Activated CD8-positive, alpha-beta T cell treated with anti-CD3 and anti-CD28 coated beads, Interleukin-2, amount 10 ng/mL, durations not matched to agents 7 days and 5 days (primary cell): ENCODE results near the gene PDE4D. TPM values are rescaled to one million over a fixed set of nuclear protein-coding genes. Genes with fewer than 3 reads are reported as not detected.

Experiments
- ATAC-seq: fragments of 150-1000 bp; cut with Tn5 transposase; one replicate; pipeline ENCODE4 v1.10.0; 2021; ENCODE audit warnings: moderate library complexity
- CTCF ChIA-PET: fragments of 350-600 bp; sonication (Branson Sonifier 250); formaldehyde crosslinking; loops from one replicate; lab custom pipeline; 2021; ENCODE audit warnings: antibody characterized with exemption; lab: Charles Lee
- POLR2A ChIA-PET: fragments of 350-600 bp; sonication (Branson Sonifier 250); formaldehyde crosslinking; loops from one replicate; lab custom pipeline; 2021; ENCODE audit warnings: antibody characterized with exemption; lab: Charles Lee
- DNase-seq: peaks from one replicate; pipeline ENCODE4 v3.0.0-alpha.2; 2020
- H3K27ac Mint-ChIP-seq: one replicate; pipeline ENCODE4 v1.8.0; 2021; ENCODE audit warnings: mild to moderate bottlenecking, mixed read lengths
- H3K27me3 Mint-ChIP-seq: one replicate; pipeline ENCODE4 v1.8.0; 2021; ENCODE audit warnings: low read depth, mixed read lengths
- H3K36me3 Mint-ChIP-seq: one replicate; pipeline ENCODE4 v1.8.0; 2021; ENCODE audit warnings: low read depth, mixed read lengths
- H3K4me1 Mint-ChIP-seq: one replicate; pipeline ENCODE4 v1.8.0; 2021; ENCODE audit warnings: low read depth, mixed read lengths
- H3K4me3 Mint-ChIP-seq: one replicate; pipeline ENCODE4 v1.8.0; 2021; ENCODE audit warnings: mild to moderate bottlenecking, mixed read lengths
- H3K9me3 Mint-ChIP-seq: one replicate; pipeline ENCODE4 v1.8.0; 2022; ENCODE audit warnings: mixed read lengths; ENCODE audit not compliant: insufficient read depth
- total RNA-seq, 2 experiments: library from RNA; stranded (reverse); gene quantifications; one replicate each; pipeline ENCODE4 v1.2.3, GENCODE V29; 2021

PDE4D gene
- total RNA-seq, 2 experiments from 2014 or later: 65.4 to 70.7 TPM

- no peak for DNase-seq
- Mint-ChIP-seq H3K9me3 (no peaks in the 10 kb centered on the region), H3K27me3 (peaks cover 4% of the 10 kb centered on the region), H3K4me1 (no peaks in the 10 kb centered on the region), H3K4me3 (no peak overlapping the region), H3K36me3 (no peaks in the 10 kb centered on the region), H3K27ac (no peak overlapping the region)
- no peak for ATAC-seq
- ChIA-PET CTCF (no interaction called here), POLR2A (no interaction called here)
Observed at GRCh38 chr5:59837071-59837470, 56.5 kb downstream of the PDE4D start.

DNA sequence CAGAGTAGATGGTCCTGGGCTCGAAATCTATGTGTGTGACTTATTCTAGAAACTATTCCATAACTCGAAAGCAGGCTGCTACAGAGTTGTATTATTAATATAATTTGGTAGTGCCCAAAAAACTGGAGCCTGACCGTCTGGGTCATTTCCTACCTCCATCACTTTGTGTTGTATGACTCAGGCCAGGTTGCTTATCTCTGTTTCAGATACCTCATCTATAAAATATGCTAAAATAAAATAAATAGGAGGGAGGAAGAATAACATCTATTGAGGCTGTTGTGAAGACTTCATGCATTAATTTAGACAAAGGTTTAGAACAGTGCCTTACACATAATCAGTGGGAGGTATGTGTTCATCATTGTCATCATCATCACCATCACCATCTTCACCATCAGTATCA, 57.7 kb downstream of the PDE4D start:
- no peak for ATAC-seq

GRCh38 chr5:59833448-59833847, 60.1 kb downstream of the PDE4D start:
- Mint-ChIP-seq H3K4me1 (no peaks in the 10 kb centered on the region), H3K36me3 (no peaks in the 10 kb centered on the region), H3K27me3 (peaks cover 9% of the 10 kb centered on the region), H3K4me3 (no peak overlapping the region), H3K27ac (no peak overlapping the region), H3K9me3 (no peaks in the 10 kb centered on the region)
- CTCF ChIA-PET: no interaction called here
- POLR2A ChIA-PET: no interaction called here
- DNase-seq (no peak), ATAC-seq (no peak)

More for the DNA sequence above, 57.7 kb downstream of the PDE4D start:
- H3K27ac Mint-ChIP-seq: no peak overlapping the region
- no peak for DNase-seq
- H3K36me3 Mint-ChIP-seq: no peaks in the 10 kb centered on the region
- H3K4me3 Mint-ChIP-seq: no peak overlapping the region
- ChIA-PET POLR2A (no interaction called here), CTCF (no interaction called here)
- H3K4me1 Mint-ChIP-seq: no peaks in the 10 kb centered on the region
- peaks cover 4% of the 10 kb centered on the region for H3K27me3 Mint-ChIP-seq
- H3K9me3 Mint-ChIP-seq: no peaks in the 10 kb centered on the region

DNA sequence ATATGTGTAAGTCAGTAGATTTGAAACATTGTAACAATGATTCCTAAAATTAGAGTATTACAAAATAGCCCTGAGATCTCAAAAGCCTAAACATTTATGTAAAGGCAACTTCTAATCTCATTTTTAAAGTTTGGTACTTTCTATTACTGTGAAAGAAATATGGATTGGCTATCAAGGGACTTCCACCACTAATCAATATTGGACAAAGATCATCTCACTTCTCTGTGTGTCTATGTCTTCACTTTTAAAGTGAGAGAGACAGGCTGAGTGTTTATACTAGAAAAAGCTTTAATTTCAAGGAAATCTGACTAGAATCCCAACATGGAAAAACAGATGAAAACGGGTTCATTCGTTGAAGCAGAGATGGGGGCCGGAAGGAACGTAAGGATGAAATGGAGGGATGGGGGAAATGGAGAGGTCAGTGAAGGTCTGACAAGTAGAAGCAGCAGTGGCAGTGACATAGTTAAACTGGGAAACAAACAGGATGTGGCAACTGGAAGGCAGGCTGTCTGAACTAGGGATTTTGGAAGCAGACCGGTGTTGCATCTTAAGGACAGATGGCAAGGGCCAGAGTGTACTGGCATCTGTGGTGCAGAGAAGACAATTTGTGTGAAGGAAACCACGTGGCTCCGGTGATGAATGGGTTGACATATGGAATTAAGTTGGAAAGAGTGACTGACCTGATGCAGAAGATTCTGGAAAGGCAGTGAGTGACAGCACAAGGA, 60.8 kb downstream of the PDE4D start:
- H3K27me3 Mint-ChIP-seq: peaks cover 12% of the 10 kb centered on the region
- DNase-seq (no peak), ATAC-seq (no peak)
- no peak overlapping the region for H3K4me3 Mint-ChIP-seq
- CTCF ChIA-PET: no interaction called here
- no peaks in the 10 kb centered on the region for H3K36me3 Mint-ChIP-seq
- H3K4me1 Mint-ChIP-seq: no peaks in the 10 kb centered on the region
- POLR2A ChIA-PET: no interaction called here
- H3K27ac Mint-ChIP-seq: no peak overlapping the region
- H3K9me3 Mint-ChIP-seq: no peaks in the 10 kb centered on the region

- Mint-ChIP-seq H3K4me1 (no peaks in the 10 kb centered on the region), H3K27ac (no peak overlapping the region), H3K27me3 (peaks cover 12% of the 10 kb centered on the region), H3K4me3 (no peak overlapping the region), H3K36me3 (no peaks in the 10 kb centered on the region), H3K9me3 (no peaks in the 10 kb centered on the region)
- CTCF ChIA-PET: interaction anchor here (0.6 kb wide), 1 partner anchor 22 kb away, joined by 3 read pairs; no protein-coding TSS in a partner anchor
- DNase-seq (no peak), ATAC-seq (no peak)
- POLR2A ChIA-PET: no interaction called here
Observed at GRCh38 chr5:59831326-59832010, 62.1 kb downstream of the PDE4D start.

DNA sequence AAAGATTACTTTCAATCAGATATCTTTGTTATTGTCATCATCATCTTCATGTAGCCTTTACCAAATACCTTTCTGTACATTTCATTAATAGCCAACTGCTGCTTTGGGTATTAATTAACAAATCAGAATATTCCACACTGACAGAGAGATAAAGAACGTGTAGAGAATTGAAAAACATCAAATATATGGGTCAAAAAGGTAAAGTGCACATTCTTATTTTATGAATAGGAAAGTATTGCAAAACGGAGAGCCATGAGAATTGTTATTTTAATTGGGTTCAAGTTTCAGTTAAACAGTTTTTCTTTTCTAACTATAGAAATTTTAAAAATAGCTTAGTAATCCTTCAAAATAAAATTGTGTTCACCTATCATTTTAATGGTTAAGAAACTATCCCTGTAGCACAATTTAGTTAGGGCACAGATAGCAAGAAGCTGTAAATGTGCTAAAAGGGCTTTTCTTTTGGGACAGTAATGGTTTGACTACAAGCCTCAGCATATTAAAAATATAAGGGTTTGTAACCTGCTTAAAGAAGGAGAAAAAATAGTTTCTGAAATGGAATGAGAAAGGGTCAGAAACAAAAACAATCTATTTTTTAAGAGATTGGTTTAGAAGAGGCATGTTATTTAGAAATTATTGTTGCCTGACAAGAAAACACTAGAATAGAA, 62.9 kb downstream of the PDE4D start:
- no peak for DNase-seq
- ATAC-seq: no peak
- Mint-ChIP-seq H3K9me3 (no peaks in the 10 kb centered on the region), H3K4me3 (no peak overlapping the region), H3K27ac (no peak overlapping the region), H3K27me3 (peaks cover 12% of the 10 kb centered on the region), H3K36me3 (no peaks in the 10 kb centered on the region), H3K4me1 (no peaks in the 10 kb centered on the region)
- POLR2A ChIA-PET: no interaction called here
- CTCF ChIA-PET: interaction anchor here (0.6 kb wide), 1 partner anchor 21 kb away, joined by 3 read pairs; no protein-coding TSS in a partner anchor

GRCh38 chr5:59829922-59830321, 63.6 kb downstream of the PDE4D start:
- no peak for DNase-seq
- no peaks in the 10 kb centered on the region for H3K36me3 Mint-ChIP-seq
- H3K9me3 Mint-ChIP-seq: no peaks in the 10 kb centered on the region
- CTCF ChIA-PET: no interaction called here
- peaks cover 12% of the 10 kb centered on the region for H3K27me3 Mint-ChIP-seq
- no peak overlapping the region for H3K4me3 Mint-ChIP-seq
- no peak for ATAC-seq
- H3K27ac Mint-ChIP-seq: no peak overlapping the region
- no peaks in the 10 kb centered on the region for H3K4me1 Mint-ChIP-seq
- POLR2A ChIA-PET: no interaction called here

GRCh38 chr5:59829386-59829785, 64.1 kb downstream of the PDE4D start:
- Mint-ChIP-seq H3K36me3 (no peaks in the 10 kb centered on the region), H3K27ac (no peak overlapping the region), H3K4me1 (no peaks in the 10 kb centered on the region), H3K27me3 (peaks cover 12% of the 10 kb centered on the region), H3K9me3 (no peaks in the 10 kb centered on the region), H3K4me3 (no peak overlapping the region)
- no peak for DNase-seq
- no peak for ATAC-seq
- CTCF ChIA-PET: no interaction called here
- POLR2A ChIA-PET: no interaction called here

- no peaks in the 10 kb centered on the region for H3K4me1 Mint-ChIP-seq
- peaks cover 12% of the 10 kb centered on the region for H3K27me3 Mint-ChIP-seq
- no peak overlapping the region for H3K4me3 Mint-ChIP-seq
- H3K27ac Mint-ChIP-seq: no peak overlapping the region
- H3K9me3 Mint-ChIP-seq: no peaks in the 10 kb centered on the region
- H3K36me3 Mint-ChIP-seq: no peaks in the 10 kb centered on the region
- ChIA-PET CTCF (no interaction called here), POLR2A (no interaction called here)
- ATAC-seq (no peak), DNase-seq (no peak)
Observed at GRCh38 chr5:59828623-59829022, 64.9 kb downstream of the PDE4D start.

DNA sequence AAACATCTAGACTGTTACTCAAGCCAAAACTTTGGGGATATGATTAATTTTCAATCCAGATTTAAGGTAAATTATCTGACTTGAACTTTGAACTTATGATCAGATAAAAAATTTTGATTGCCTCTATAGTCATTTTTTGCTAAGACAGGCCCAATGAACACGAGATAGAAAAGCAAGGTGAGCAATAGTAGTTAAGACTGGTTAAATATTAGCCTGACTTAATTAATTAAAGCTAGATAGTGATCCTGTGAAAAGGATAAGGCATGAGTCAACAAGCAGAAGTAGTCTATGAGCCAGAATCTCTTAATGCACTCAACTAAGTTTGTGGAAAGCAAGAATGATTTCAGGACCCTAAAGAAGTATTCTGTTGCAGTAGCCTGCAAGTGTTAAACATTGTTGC, 66.5 kb downstream of the PDE4D start:
- ATAC-seq (no peak), DNase-seq (no peak)
- Mint-ChIP-seq H3K27ac (no peak overlapping the region), H3K9me3 (no peaks in the 10 kb centered on the region), H3K36me3 (no peaks in the 10 kb centered on the region), H3K27me3 (peaks cover 11% of the 10 kb centered on the region), H3K4me3 (no peak overlapping the region), H3K4me1 (no peaks in the 10 kb centered on the region)
- ChIA-PET POLR2A (no interaction called here), CTCF (interaction anchor here (0.8 to 1.8 kb wide), 2 partner anchors 8 to 16 kb away, joined by 3 to 8 read pairs; no protein-coding TSS in a partner anchor)

- ChIA-PET CTCF (no interaction called here), POLR2A (no interaction called here)
- no peaks in the 10 kb centered on the region for H3K36me3 Mint-ChIP-seq
- H3K27ac Mint-ChIP-seq: no peak overlapping the region
- DNase-seq (no peak), ATAC-seq (no peak)
- H3K9me3 Mint-ChIP-seq: no peaks in the 10 kb centered on the region
- no peak overlapping the region for H3K4me3 Mint-ChIP-seq
- H3K4me1 Mint-ChIP-seq: no peaks in the 10 kb centered on the region
- peaks cover 17% of the 10 kb centered on the region for H3K27me3 Mint-ChIP-seq
Observed at GRCh38 chr5:59823420-59823819, 70.1 kb downstream of the PDE4D start.

- DNase-seq (no peak), ATAC-seq (no peak)
- no peaks in the 10 kb centered on the region for H3K4me1 Mint-ChIP-seq
- ChIA-PET CTCF (interaction anchor here (0.6 to 1.2 kb wide), 2 partner anchors 8 to 9 kb away, joined by 3 read pairs; no protein-coding TSS in a partner anchor), POLR2A (no interaction called here)
- H3K27ac Mint-ChIP-seq: no peak overlapping the region
- no peaks in the 10 kb centered on the region for H3K9me3 Mint-ChIP-seq
- H3K4me3 Mint-ChIP-seq: no peak overlapping the region
- peaks cover 15% of the 10 kb centered on the region for H3K27me3 Mint-ChIP-seq
- no peaks in the 10 kb centered on the region for H3K36me3 Mint-ChIP-seq
Observed at GRCh38 chr5:59819806-59820205, 73.7 kb downstream of the PDE4D start.
